Dedifferentiated amniotic fluid mesenchymal stem cell (primary cell): ENCODE results near the gene PPP1R3A.
"Not testable (repeated sequence)": the region's sequence is repeated elsewhere in the genome, so short reads cannot be mapped to it uniquely, and the experiment has no call there.

ENCODE experiments used
- DNase-seq: peaks from one replicate; pipeline ENCODE4 v3.0.0-alpha.2; 2016; ENCODE audit errors: extremely low spot score

Gene PPP1R3A, protein sequence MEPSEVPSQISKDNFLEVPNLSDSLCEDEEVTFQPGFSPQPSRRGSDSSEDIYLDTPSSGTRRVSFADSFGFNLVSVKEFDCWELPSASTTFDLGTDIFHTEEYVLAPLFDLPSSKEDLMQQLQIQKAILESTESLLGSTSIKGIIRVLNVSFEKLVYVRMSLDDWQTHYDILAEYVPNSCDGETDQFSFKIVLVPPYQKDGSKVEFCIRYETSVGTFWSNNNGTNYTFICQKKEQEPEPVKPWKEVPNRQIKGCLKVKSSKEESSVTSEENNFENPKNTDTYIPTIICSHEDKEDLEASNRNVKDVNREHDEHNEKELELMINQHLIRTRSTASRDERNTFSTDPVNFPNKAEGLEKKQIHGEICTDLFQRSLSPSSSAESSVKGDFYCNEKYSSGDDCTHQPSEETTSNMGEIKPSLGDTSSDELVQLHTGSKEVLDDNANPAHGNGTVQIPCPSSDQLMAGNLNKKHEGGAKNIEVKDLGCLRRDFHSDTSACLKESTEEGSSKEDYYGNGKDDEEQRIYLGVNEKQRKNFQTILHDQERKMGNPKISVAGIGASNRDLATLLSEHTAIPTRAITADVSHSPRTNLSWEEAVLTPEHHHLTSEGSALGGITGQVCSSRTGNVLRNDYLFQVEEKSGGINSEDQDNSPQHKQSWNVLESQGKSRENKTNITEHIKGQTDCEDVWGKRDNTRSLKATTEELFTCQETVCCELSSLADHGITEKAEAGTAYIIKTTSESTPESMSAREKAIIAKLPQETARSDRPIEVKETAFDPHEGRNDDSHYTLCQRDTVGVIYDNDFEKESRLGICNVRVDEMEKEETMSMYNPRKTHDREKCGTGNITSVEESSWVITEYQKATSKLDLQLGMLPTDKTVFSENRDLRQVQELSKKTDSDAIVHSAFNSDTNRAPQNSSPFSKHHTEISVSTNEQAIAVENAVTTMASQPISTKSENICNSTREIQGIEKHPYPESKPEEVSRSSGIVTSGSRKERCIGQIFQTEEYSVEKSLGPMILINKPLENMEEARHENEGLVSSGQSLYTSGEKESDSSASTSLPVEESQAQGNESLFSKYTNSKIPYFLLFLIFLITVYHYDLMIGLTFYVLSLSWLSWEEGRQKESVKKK

DNA sequence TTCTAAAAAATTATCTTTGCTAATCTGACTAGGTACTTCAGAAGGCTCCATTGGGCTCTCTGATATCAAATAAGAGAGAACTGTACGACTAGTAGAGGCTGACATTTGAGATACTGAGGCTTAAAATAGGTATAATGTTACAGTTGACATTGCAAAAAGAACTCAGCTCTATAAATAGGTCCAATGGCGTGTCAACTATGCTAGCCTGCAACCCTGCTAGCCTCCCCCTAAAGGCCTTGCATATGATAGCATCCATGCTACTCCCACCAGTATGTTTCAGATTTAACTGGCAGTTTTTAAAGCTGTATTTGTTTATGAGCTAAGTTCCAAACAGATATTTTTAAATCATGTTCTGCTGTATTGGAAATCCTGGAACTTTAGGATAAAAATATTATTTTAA, at the start of gene PPP1R3A:
Gene PPP1R3A, minus strand, starts transcription at position 64 of the 400 bp plus-strand sequence. Its CDS starts 13 bp downstream, at position 51.
- DNase-seq = no peak

GRCh38 chr7:113963356-113963755, 44.5 kb upstream of the PPP1R3A start:
- no peak for DNase-seq

- DNase-seq = no peak
Observed at GRCh38 chr7:113959910-113960309, 41.1 kb upstream of the PPP1R3A start.

- no peak for DNase-seq
Observed at GRCh38 chr7:113955157-113955556, 36.3 kb upstream of the PPP1R3A start.

DNA sequence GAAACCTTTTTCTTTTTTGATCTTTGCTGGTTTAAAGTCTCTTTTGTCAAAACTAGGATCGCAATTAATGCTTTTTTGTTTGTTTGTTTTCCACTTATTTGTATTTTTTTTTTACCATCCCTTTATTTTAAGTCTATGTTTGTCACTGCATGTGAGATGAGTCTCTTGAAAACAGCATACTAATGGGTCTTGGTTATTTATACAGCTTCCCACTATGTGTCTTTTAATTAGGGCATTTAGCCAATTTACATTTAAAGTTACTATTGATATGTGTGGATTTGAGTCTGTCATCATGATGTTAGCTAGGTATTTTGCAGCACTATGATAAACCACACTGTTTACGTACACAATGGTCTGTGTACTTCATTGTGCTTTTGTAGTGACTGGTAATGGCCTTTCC, 34.7 kb upstream of the PPP1R3A start:
- no peak for DNase-seq

DNA sequence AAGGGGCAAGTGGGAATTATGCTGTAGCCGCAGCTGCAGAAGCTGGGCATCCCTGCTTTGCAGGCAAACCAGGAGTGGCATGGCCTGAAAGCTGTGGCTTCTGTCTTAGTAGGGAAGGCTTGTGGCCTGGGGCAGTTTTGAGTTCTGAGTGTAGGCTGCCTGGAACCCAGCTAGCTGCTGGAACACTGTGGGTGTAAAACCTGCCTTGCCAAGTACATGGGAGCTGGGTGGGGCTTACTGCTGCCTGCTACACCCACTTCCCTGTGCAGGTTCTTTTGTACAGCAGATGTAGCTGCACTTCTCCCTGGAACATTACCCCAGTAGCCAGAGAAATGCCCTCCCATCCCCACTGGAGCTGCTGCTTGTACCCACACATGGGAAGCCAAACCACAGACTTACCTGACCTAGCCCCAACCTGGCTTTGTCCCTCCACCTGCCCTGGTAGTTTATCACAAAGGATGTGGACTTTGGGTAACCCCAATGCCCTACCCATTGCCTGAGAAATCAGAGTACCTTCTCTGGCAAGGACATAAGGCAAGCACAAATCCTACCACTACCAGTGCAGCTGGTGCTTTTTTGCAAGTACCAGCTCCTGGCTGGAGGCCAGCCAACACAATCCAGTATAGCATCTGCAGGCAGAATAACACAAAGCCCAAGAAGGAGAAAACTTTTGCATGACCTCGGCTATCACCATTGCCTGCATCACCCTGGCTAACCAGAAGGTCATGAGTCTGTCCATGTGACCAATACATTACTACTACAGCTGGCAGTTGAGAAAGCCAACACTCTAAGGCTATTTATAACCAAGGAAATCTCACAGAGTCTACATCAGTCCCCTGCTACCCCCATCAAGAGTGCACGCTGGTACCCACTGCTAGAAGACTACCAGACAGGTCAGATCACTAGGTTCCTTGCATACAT, 26.5 kb upstream of the PPP1R3A start:
- DNase-seq = no peak

GRCh38 chr7:113936982-113937381, 18.2 kb upstream of the PPP1R3A start:
- no peak for DNase-seq

DNA sequence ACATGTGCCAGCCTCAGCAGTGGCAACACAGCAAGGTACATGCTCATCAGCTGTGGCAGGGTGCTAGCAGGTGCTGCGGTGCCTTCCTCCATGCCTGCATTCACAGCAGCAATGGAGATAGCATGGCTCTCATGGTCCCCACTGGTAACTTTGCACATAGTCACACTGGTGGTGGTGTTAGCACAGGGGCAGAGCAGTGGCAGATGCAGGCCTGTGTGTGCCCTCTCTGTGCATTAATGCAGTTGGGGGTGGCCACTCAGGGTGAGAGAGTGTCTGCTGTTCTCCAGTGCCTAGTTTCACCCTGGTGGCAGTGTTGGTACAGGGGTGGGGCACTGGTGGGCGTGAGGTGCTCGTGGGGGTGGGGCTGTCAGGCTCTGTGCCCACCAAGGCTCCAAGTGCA, 17.7 kb upstream of the PPP1R3A start:
- DNase-seq = no peak

DNA sequence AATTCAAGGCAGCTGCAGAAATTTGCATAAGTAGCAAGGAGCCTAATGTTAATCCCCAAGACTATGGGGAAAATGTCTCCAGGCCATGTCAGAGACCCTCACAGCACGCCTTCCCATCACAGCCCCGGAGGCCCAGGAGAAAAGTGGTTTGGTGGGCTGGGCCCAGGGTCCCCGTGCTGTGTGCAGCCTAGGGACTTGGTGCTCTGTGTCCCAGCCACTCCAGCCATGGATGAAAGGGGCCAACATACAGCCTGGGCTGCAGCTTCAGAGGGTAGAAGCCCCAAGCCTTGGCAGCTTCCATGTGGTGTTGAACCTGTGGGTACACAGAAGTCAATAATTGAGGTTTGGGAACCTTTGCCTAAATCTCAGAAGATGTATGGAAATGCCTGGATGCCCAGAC, 10.6 kb upstream of the PPP1R3A start:
- not testable (repeated sequence) for DNase-seq

GRCh38 chr7:113928112-113928511, 9.3 kb upstream of the PPP1R3A start:
- no peak for DNase-seq

- no peak for DNase-seq
Observed at GRCh38 chr7:113922049-113922448, 3.2 kb upstream of the PPP1R3A start.

DNA sequence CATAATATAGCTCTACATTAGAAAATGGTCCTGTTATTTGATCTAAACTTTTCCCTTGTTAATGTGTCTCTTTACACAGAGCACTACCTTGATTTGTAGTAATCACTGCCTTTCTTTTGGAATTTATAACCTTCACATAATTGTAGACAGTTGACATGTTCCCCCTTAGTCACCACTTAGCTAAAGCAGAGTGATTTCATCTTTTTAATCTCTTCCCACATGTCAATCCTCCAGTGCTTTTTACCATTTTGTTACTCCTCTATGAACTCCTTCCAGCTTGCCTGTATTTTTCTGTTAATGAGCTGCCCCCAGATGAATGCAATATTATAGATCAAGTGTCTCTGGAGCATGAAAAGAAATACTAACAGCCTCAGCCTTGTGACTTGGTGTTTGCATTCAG, 2.6 kb upstream of the PPP1R3A start:
- DNase-seq = no peak

DNA sequence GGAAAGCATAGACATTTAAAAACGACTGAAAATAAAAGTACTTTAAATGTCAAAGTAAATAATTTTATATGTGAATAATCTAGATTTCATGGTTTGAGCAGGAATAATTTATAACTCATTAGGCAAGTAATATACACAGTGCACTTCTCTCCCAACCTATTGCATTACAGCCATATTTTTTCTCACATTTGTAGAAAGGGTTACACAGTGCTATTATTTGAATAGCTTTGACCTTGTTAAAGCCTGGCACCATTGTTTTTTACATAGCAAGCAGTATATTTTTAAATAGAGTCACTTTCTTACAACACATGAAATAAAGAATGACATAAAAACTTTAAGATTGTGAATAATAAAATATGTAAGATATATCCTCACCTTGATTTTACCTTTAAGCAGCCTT, 969 bp downstream of the PPP1R3A start:
- no peak for DNase-seq

DNA sequence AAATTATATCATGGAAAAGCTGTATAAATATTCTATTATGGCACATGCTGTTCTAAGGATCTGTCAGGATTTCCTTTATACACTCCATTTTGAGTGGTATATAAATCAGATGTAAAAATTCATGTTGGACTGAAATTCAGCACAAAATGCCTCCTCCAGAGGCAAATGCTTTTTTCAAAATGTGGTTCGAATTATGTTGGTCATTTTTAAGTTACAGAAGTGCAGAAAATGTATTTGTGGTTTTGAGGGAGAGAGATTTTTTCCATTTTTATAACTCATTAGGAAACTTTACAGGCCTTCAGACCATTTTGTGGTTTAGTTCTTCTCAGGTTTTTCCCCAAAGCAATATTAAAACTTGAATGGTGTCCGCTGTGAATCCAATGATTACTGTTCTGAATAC, 2.9 kb downstream of the PPP1R3A start:
- no peak for DNase-seq

DNA sequence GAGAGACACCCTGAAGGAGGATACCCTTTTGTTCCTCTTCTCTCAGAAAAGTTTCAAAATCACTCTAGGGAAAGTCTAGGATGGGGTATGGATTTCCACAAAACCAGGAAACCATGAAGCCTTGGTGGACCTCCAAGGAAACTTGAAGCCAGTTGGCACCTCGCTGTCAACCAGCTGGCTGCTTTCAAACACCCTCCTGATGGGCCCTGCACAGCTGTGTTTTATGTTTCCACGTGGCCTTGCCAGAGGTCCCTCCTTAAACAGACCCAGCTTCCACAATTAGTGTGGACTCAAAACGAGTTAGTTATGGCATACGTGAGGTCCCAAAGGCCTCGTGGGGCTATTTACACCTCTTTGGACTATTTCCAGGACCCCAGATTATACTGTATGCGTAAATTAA, 5.9 kb downstream of the PPP1R3A start:
- no peak for DNase-seq

GRCh38 chr7:113907617-113908016, 11.2 kb downstream of the PPP1R3A start:
- no peak for DNase-seq

GRCh38 chr7:113904521-113904920, 14.3 kb downstream of the PPP1R3A start:
- no peak for DNase-seq

DNA sequence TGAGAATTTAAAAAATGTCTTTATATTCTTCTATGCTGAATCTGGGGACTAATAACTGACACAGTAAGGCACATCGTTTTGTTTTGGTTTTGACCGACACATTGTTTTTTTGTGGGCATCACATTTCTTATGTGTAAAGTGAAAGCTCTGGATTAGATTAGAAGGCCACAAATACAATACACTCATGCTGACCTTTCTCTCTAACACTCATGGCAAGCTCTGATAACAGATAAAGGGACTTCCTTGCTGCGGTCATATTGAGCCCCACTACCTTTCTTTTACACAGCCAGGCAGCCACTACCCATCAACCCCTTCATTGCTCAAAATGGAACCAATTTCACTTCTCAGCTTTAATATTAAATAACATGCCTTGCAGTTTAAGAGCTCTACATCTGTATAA, 26.0 kb downstream of the PPP1R3A start:
- no peak for DNase-seq

- DNase-seq = peak; percentile 64
Observed at GRCh38 chr7:113891828-113892227, 27.0 kb downstream of the PPP1R3A start.

DNA sequence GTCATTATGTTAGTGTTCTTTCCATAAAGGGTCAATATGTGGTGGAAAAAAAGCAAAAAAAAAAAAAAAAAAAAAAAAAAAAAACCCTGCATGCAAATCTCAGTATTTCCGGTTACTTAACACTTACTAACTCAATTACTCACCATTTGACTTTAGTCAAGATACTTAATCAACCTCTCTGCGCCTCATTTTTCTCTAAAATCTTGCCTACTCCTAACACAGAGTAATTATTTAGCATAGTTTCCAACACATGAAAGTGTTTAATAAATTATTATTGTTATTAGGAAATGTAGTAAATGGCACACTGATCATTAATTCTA, 27.8 kb downstream of the PPP1R3A start:
- DNase-seq = no peak

GRCh38 chr7:113890331-113891030, 28.3 kb downstream of the PPP1R3A start:
- DNase-seq = peak; percentile 60
